HG02642 (cell line): ENCODE results near the gene ZFAND3.
"Not testable (repeated sequence)": the region's sequence is repeated elsewhere in the genome, so short reads cannot be mapped to it uniquely, and the experiment has no call there.

Experiments
- ATAC-seq: cut with Tn5 transposase; IDR thresholded peaks from one replicate; pipeline ENCODE4 v1.9.1; 2021; ENCODE audit warnings: mild to moderate bottlenecking; ENCODE audit not compliant: unreplicated experiment, poor library complexity

Gene ZFAND3

DNA sequence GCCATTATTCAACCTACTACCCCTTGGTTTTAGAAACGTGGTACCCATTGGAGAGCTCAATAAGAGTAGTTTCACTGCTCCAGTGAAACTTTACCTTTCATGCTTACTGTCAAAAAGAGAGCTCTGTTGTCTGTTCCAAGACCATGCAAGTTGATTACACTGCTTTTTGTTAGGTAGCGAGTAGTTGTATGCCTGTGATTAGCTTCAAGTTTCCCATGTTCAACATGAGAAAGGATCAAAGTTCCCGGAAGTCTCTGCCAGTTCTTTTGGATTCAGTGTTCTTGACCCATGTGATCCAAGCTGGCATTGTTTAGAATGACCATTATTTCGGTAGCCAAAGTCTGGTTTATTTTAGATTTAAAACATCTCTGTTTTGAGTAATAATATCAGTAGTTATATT is 107.1 kb downstream of the ZFAND3 start:
- no peak for ATAC-seq

DNA sequence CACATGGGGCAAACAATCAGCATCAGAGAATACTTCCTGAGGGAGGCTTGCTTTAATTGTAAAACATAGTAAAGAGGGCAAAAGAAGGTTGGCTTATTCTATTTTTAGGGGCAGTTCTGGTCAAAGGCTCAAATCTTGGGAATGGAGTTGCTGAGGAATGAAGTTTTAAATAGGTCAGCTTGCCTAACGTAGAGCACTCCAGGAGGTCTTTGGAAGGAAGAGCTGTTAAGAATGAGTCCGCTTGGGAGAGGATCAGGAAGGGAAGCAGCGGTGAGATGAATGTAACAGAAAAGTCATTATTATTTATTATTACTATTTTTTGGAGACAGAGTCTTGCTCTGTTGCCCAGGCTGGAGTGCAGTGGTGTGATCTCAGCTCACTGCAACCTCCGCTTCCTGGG is 108.7 kb downstream of the ZFAND3 start:
- ATAC-seq = no peak

- ATAC-seq = no peak
Observed at GRCh38 chr6:37930288-37930971, 110.9 kb downstream of the ZFAND3 start.

GRCh38 chr6:37931066-37931465 is 111.5 kb downstream of the ZFAND3 start:
- ATAC-seq = no peak

DNA sequence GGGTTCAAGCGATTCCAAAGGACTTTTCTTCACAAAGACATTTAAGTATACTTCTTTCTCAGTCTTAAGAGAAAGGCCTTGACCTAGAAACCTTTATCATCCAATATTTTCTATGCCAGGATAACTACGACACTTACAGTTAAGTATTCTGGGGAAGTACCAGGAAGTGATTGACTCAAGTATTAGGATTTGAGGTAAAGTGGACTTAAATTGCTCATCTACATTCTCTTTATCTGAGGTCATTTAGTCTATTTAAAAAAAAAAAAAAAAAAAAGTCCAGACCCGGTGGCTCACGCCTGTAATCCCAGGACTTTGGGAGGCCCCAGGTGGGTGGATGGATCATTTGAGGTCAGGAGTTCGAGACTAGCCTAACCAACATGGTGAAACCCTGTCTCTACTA is 114.7 kb downstream of the ZFAND3 start:
- ATAC-seq = no peak

DNA sequence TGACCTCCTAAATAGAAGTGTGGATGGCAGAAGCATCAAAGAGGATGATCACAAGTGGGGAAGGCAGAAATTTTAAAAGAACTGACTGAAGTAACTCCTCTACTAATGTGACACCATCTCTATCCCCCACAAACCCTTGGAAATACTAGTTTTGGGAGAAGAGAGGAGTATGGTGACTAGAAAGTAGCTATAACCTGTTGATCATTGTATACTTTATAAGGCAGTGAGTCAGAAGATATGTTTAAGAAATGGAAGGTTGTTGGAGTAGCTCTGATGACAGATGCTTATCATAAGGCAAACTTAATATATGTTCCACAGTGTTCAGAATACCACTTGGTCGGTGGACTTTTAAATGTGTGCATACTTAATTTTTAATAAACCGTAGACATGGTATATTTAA is 116.6 kb downstream of the ZFAND3 start:
- ATAC-seq = no peak

GRCh38 chr6:37936906-37937305 is 117.4 kb downstream of the ZFAND3 start:
- ATAC-seq = no peak

GRCh38 chr6:37938909-37939308 is 119.4 kb downstream of the ZFAND3 start:
- no peak for ATAC-seq

GRCh38 chr6:37940074-37940847 is 120.7 kb downstream of the ZFAND3 start:
- ATAC-seq = no peak

DNA sequence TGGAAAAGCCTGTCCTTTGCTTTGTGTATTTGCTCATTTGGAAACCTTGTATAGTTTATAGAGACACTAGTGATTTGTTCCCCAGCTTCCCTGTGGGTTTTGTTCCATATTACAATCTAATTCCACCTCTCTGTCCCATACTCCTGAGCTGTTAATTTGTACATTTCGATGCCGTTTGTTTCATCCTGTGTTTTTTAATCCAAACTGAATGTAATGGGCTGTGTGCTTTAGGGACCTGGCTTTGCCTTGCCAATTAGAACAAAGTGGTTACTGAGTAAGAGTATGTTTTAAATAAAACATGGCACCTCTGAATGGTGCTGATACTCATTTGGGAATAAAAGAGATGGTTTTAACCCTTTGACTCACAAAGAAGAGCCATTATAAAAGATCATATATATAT is 122.3 kb downstream of the ZFAND3 start:
- no peak for ATAC-seq

DNA sequence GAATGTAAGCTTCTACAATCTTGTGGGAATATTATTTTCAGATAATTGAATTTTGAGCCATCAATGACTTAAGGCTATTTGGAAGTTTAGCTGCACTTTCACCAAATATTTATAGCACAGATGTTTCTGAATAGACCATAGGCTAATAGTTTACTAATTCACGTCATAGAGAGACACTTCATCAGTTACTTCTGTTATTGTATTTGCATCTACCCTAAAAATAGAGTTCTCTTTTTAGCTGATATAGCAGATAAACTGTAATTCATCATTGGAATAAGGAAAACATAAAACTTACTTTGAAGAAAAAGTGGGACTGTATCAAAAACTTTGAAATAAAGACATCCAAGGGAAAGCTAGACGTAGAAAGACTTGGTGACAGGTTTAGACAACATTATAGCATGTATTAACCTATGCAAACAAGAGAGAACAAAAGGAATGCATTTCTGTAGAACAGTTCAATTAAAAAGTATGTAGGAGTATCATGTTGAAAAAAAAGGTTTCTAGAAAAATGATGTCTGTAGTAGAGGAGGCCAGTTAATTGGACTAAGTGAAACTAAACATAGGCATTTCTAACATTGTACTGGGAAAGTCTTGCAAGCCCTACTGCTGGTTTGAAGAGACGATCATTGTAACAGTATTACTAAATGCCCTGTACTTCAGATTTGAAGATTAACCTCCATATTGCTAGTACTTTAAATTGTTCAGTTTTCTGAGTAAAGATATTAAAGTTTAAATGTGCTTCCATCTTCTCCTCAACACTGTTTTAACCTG is 123.3 kb downstream of the ZFAND3 start:
- ATAC-seq = no peak

GRCh38 chr6:37943436-37944058 is 124.0 kb downstream of the ZFAND3 start:
- no peak for ATAC-seq

- ATAC-seq = no peak
Observed at GRCh38 chr6:37946057-37946456, 126.5 kb downstream of the ZFAND3 start.

- no peak for ATAC-seq
Observed at GRCh38 chr6:37947468-37947867, 127.9 kb downstream of the ZFAND3 start.

GRCh38 chr6:37948584-37948983 is 129.1 kb downstream of the ZFAND3 start:
- not testable (repeated sequence) for ATAC-seq

- no peak for ATAC-seq
Observed at GRCh38 chr6:37952027-37952426, 132.5 kb downstream of the ZFAND3 start.

DNA sequence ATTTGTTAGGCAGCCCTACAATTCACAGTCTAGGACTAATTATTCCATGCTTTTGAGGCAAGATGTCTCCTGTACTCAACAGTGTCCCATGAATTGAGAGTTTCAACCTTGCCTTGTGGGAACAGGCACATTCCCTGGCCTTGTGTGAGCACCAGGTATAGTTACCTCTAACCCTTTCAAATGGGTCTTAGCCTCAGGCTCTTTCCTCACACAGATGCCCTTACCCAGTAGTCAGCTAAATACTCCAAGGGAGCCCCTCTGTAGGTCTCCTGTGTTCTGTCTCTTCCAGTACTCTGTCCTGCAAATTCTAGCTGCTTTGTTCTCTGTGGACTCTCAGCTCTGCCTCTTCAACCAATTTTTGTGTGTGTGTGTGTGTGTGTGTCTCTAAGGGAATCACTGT is 135.3 kb downstream of the ZFAND3 start:
- no peak for ATAC-seq

DNA sequence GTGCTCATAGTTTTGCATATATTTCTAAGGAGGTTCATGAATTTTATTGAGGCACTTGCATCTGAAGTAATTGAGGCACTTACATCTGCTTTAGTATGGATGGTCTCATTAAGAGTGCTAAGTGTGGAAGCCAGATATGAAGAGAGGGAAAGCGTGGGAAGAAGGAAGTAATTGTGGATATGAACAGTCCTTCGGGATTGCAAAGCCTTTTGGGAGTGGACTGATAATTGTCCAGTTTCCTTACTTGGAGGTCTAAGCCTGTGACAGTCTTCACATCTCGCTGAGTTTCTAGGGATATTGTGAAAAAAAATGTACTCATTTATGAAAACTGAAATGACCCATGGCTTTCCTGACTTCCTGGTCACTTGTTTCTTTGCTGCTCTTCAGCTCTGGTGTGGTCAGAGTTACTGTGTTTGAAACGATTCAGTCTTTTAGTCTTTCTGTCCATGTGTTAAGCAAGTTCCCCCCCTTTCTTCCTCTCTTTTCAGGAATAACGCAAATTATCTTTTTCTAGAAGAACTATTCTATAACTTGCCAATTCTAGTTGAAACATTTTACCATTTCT is 137.3 kb downstream of the ZFAND3 start:
- no peak for ATAC-seq

DNA sequence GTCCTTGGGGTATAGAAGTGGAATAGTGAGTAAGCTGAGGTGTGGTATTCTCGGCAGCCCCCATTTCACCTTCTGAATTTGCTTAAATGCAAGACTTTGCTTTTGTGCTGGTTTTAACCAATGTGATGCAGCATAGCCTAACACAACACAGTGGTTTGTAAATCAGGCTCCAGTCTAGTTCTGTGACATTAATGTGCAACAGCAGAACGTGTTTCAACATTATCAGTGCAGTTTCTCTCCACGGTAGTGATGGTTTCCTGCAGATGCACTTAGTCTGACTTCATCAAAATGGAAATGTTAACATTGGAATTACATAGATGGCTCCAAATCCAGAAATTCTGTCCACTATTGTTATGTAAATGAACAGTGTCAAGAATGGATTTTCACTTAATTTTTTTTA is 139.5 kb downstream of the ZFAND3 start:
- no peak for ATAC-seq

DNA sequence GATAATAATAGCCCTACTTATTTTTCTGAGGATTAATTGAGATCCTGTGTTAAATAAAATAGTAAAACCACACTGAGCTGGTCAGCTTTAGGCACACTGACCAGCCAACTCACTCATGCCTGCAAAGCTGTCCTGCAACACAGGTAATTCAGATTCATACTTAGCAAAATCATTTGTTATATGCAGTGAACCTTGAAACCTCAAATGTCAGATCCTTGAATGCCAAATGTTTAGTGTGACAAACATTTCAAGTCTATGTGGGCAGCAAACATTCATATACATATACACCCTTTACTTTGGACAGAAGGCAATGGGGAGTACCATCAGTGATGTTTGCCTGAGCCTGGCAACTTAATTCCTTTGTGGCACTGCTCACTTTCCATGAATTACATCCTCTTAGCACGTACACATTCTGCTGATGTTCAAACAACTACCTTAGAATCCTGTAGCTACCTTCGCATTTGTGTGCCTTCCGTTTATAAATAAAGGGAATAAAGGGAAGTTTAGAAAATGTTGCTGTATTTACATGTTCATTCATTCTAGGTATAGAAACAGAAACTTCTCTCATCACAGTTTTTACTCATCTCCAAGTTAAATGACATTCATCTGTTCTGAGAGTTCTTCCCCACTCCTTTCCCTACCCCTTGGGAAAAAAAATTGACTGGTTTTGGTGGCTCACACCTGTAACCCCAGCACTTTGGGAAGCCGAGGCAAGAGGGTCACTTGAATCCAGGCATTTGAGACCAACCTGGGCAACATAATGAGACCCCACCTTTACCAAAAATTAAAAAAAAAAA is 140.8 kb downstream of the ZFAND3 start:
- ATAC-seq = no peak
